CD4-positive, CD25-positive, alpha-beta regulatory T cell (primary cell): ENCODE data around the gene TM9SF4. TPM values are rescaled to one million over a fixed set of nuclear protein-coding genes. Genes with fewer than 3 reads are reported as not detected.
A peak's percentile ranks its signal among the peaks of the same experiment; 100 is the strongest.

ENCODE experiments used
- ATAC-seq, 2 donors: fragments of 150-1000 bp; cut with Tn5 transposase; one replicate each; pipeline ENCODE4 v1.10.0; 2021; ENCODE audit warnings: low read depth in 2 of 2, moderate number of reproducible peaks in 2 of 2, moderate library complexity in 1 of 2
- DNase-seq, 3 donors: peaks; one replicate each; pipeline versions ENCODE4 v3.0.0 to v3.0.0-alpha.2; 2012 to 2022; ENCODE audit warnings: mixed read lengths in 1 of 3
- H3K27ac ChIP-seq: one replicate; pipeline ENCODE4 v1.7.0; 2013; ENCODE audit warnings: mild to moderate bottlenecking, low read length; ENCODE audit not compliant: insufficient read depth, poor library complexity, severe bottlenecking
- H3K27me3 ChIP-seq: one replicate; pipeline ENCODE4 v1.7.0; 2013; ENCODE audit warnings: low read length; ENCODE audit not compliant: control insufficient read depth, insufficient read depth
- H3K36me3 ChIP-seq: one replicate; pipeline ENCODE4 v1.7.0; 2013; ENCODE audit warnings: mild to moderate bottlenecking, low read length, moderate library complexity; ENCODE audit not compliant: control insufficient read depth, insufficient read depth
- H3K4me1 ChIP-seq: 2 replicates; pipeline ENCODE4 v1.7.0; 2013; ENCODE audit warnings: mild to moderate bottlenecking, low read length; ENCODE audit not compliant: insufficient read depth, control insufficient read depth, poor library complexity, severe bottlenecking
- H3K4me3 ChIP-seq: one replicate; pipeline ENCODE4 v1.7.0; 2013; ENCODE audit warnings: low read depth, mild to moderate bottlenecking, low read length, moderate library complexity
- H3K9me3 ChIP-seq, 2 experiments: 1 replicate in 1 of 2; 2 replicates in 1 of 2; pipeline ENCODE4 v1.7.0; 2013; ENCODE audit warnings: low read length in 2 of 2, mild to moderate bottlenecking in 1 of 2, moderate library complexity in 1 of 2; ENCODE audit not compliant: control insufficient read depth in 2 of 2
- H3K27ac Mint-ChIP-seq, 3 donors: one replicate each; pipeline ENCODE4 v1.8.0; 2020 to 2022; ENCODE audit warnings: mild to moderate bottlenecking in 3 of 3, mixed read lengths in 3 of 3, moderate library complexity in 2 of 3
- H3K27me3 Mint-ChIP-seq: one replicate; pipeline ENCODE4 v1.8.0; 2022; ENCODE audit warnings: mild to moderate bottlenecking, mixed read lengths
- H3K36me3 Mint-ChIP-seq: one replicate; pipeline ENCODE4 v1.8.0; 2020; ENCODE audit warnings: mixed read lengths
- H3K4me1 Mint-ChIP-seq, 4 donors: one replicate each; pipeline ENCODE4 v1.8.0; 2020 to 2022; ENCODE audit warnings: mixed read lengths in 4 of 4, mild to moderate bottlenecking in 1 of 4
- H3K4me3 Mint-ChIP-seq, 4 donors: one replicate each; pipeline ENCODE4 v1.8.0; 2020 to 2022; ENCODE audit warnings: mild to moderate bottlenecking in 4 of 4, mixed read lengths in 4 of 4, moderate library complexity in 3 of 4
- H3K9me3 Mint-ChIP-seq, 7 donors: one replicate each; pipeline ENCODE4 v1.8.0; 2020 to 2022; ENCODE audit warnings: mixed read lengths in 7 of 7, mild to moderate bottlenecking in 3 of 7, moderate library complexity in 2 of 7
- polyA plus RNA-seq, 4 donors: library from polyadenylated mRNA; unstranded; fragments of 300-500 nt; fragmentation: Illumina TruSeq; gene quantifications; one replicate each; pipeline ENCODE4 v1.2.3, GENCODE V29; 2021
- total RNA-seq: library from RNA; stranded (reverse); gene quantifications from one replicate; pipeline ENCODE4 v1.2.3, GENCODE V29; 2022

Gene TM9SF4
- total and polyA plus RNA-seq, 5 donors from 2014 or later: 28.7 to 36.3 (median 29.4) TPM

GRCh38 chr20:32140603-32141002, 31.1 kb downstream of the TM9SF4 start:
- H3K27ac ChIP-seq: no peak overlapping the region
- H3K27ac Mint-ChIP-seq: peak overlapping the region in 1 of 3 donors; percentile 76
- H3K4me3 Mint-ChIP-seq: no peak overlapping the region
- H3K4me3 ChIP-seq: no peak overlapping the region
- H3K27me3 ChIP-seq: no peaks in the 10 kb centered on the region
- H3K27me3 Mint-ChIP-seq: peaks cover 4% of the 10 kb centered on the region
- ATAC-seq (no peak), DNase-seq (no peak)
- H3K9me3 Mint-ChIP-seq: peaks cover 0 to 2% (median 0%) of the 10 kb centered on the region in 7 donors
- peaks cover 91% of the 10 kb centered on the region for H3K36me3 ChIP-seq
- H3K36me3 Mint-ChIP-seq: peaks cover 69% of the 10 kb centered on the region
- no peaks in the 10 kb centered on the region for H3K9me3 ChIP-seq
- H3K4me1 Mint-ChIP-seq: peaks cover 0 to 5% (median 2%) of the 10 kb centered on the region in 4 donors
- H3K4me1 ChIP-seq: no peaks in the 10 kb centered on the region

GRCh38 chr20:32141465-32141980, 32.0 kb downstream of the TM9SF4 start:
- no peaks in the 10 kb centered on the region for H3K9me3 ChIP-seq
- peaks cover 4% of the 10 kb centered on the region for H3K27me3 Mint-ChIP-seq
- peaks cover 92% of the 10 kb centered on the region for H3K36me3 ChIP-seq
- H3K9me3 Mint-ChIP-seq: peaks cover 0 to 2% (median 0%) of the 10 kb centered on the region in 7 donors
- H3K4me3 Mint-ChIP-seq: no peak overlapping the region
- no peak for ATAC-seq
- H3K27ac ChIP-seq: no peak overlapping the region
- DNase-seq: no peak
- H3K4me1 Mint-ChIP-seq: peaks cover 0 to 5% (median under 1%) of the 10 kb centered on the region in 4 donors
- peaks cover 74% of the 10 kb centered on the region for H3K36me3 Mint-ChIP-seq
- H3K27me3 ChIP-seq: no peaks in the 10 kb centered on the region
- H3K27ac Mint-ChIP-seq: no peak overlapping the region
- no peak overlapping the region for H3K4me3 ChIP-seq
- H3K4me1 ChIP-seq: no peaks in the 10 kb centered on the region

DNA sequence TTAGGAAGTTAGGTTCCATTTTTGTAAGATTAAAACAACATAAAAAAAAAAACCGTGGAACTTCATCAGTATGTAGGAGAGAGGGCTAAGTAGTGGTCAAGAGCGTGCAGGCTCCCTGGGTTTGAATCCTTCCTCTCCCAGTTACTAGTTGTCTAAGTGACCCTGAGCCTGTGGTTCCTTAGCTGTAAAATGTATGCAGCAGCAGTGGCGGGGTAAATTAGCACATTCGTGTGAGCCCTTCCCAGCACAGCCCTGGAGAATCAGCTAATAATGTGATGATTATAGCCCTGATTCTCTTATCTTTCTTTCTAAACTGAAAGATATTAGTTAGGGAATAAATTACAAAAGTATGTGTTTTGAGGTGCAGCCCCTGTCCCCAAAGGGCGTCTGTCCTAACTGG, 32.6 kb downstream of the TM9SF4 start:
- Mint-ChIP-seq H3K36me3 (peaks cover 74% of the 10 kb centered on the region), H3K4me1 (peaks cover 0 to 4% (median under 1%) of the 10 kb centered on the region in 4 donors), H3K9me3 (peaks cover 0 to 2% (median 0%) of the 10 kb centered on the region in 7 donors), H3K27me3 (peaks cover 4% of the 10 kb centered on the region), H3K4me3 (no peak overlapping the region), H3K27ac (no peak overlapping the region)
- Histone ChIP-seq H3K4me3 (no peak overlapping the region), H3K27me3 (no peaks in the 10 kb centered on the region), H3K9me3 (no peaks in the 10 kb centered on the region), H3K36me3 (peaks cover 92% of the 10 kb centered on the region), H3K4me1 (no peaks in the 10 kb centered on the region), H3K27ac (no peak overlapping the region)
- DNase-seq (no peak), ATAC-seq (no peak)

GRCh38 chr20:32142991-32143390, 33.5 kb downstream of the TM9SF4 start:
- Histone ChIP-seq H3K36me3 (peaks cover 90% of the 10 kb centered on the region), H3K27me3 (no peaks in the 10 kb centered on the region), H3K9me3 (no peaks in the 10 kb centered on the region), H3K4me3 (no peak overlapping the region), H3K4me1 (no peaks in the 10 kb centered on the region), H3K27ac (no peak overlapping the region)
- peaks cover 0 to 2% (median 0%) of the 10 kb centered on the region in 7 donors for H3K9me3 Mint-ChIP-seq
- ATAC-seq (no peak), DNase-seq (no peak)
- H3K4me3 Mint-ChIP-seq: no peak overlapping the region
- H3K27ac Mint-ChIP-seq: peak overlapping the region in 2 of 3 donors; percentile 36 to 65
- H3K4me1 Mint-ChIP-seq: no peaks in the 10 kb centered on the region
- peaks cover 4% of the 10 kb centered on the region for H3K27me3 Mint-ChIP-seq
- H3K36me3 Mint-ChIP-seq: peaks cover 68% of the 10 kb centered on the region

- Histone ChIP-seq H3K9me3 (no peaks in the 10 kb centered on the region), H3K4me1 (no peaks in the 10 kb centered on the region), H3K36me3 (peaks cover 80% of the 10 kb centered on the region), H3K27ac (no peak overlapping the region), H3K4me3 (no peak overlapping the region), H3K27me3 (no peaks in the 10 kb centered on the region)
- Mint-ChIP-seq H3K36me3 (peaks cover 69% of the 10 kb centered on the region), H3K4me3 (no peak overlapping the region), H3K27me3 (peaks cover 4% of the 10 kb centered on the region), H3K27ac (peak overlapping the region in 2 of 3 donors; percentile 28 to 71), H3K4me1 (no peaks in the 10 kb centered on the region), H3K9me3 (peaks cover 0 to 2% (median 0%) of the 10 kb centered on the region in 7 donors)
- ATAC-seq (no peak), DNase-seq (no peak)
These were observed 35.6 kb downstream of the TM9SF4 start for GRCh38 chr20:32144898-32145662.

DNA sequence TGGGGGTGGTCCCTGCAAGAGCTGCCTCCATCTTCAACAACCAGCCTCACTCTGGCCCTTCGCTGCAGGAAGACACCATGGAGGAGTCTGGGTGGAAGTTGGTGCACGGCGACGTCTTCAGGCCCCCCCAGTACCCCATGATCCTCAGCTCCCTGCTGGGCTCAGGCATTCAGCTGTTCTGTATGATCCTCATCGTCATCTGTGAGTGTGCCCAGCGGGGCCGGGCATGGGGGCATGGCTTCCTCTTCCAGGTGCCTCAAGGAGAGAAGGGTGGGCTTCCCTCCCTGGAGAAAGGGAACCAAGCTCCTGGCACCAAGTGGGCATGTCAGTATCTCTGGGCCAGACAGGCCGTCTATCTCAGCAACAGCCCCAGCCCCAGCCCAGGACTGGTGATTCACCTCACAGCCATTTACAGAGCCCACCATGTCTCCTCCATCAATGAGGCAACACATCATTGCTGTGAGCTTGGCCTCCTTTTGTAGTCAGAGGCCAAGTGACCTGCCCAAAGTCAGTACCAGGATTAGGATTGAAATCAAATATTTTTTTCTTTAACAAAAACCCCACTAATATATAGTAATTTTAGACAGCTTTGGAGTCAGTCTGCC, 40.2 kb downstream of the TM9SF4 start:
- H3K4me3 Mint-ChIP-seq: no peak overlapping the region
- H3K27me3 Mint-ChIP-seq: no peaks in the 10 kb centered on the region
- H3K27ac Mint-ChIP-seq: no peak overlapping the region
- peaks cover 54% of the 10 kb centered on the region for H3K36me3 Mint-ChIP-seq
- ATAC-seq (no peak), DNase-seq (no peak)
- Histone ChIP-seq H3K9me3 (no peaks in the 10 kb centered on the region), H3K36me3 (peaks cover 67% of the 10 kb centered on the region), H3K27ac (no peak overlapping the region), H3K4me3 (no peak overlapping the region), H3K27me3 (no peaks in the 10 kb centered on the region), H3K4me1 (no peaks in the 10 kb centered on the region)
- no peaks in the 10 kb centered on the region for H3K9me3 Mint-ChIP-seq
- H3K4me1 Mint-ChIP-seq: no peaks in the 10 kb centered on the region

- no peak overlapping the region for H3K4me3 Mint-ChIP-seq
- H3K4me1 ChIP-seq: no peaks in the 10 kb centered on the region
- no peaks in the 10 kb centered on the region for H3K27me3 ChIP-seq
- no peaks in the 10 kb centered on the region for H3K9me3 ChIP-seq
- peaks cover 50% of the 10 kb centered on the region for H3K36me3 Mint-ChIP-seq
- no peak overlapping the region for H3K27ac ChIP-seq
- H3K4me3 ChIP-seq: no peak overlapping the region
- peaks cover 60% of the 10 kb centered on the region for H3K36me3 ChIP-seq
- ATAC-seq (no peak), DNase-seq (no peak)
- peak overlapping the region in 1 of 3 donors; percentile 73 for H3K27ac Mint-ChIP-seq
- no peaks in the 10 kb centered on the region for H3K4me1 Mint-ChIP-seq
- H3K27me3 Mint-ChIP-seq: no peaks in the 10 kb centered on the region
- H3K9me3 Mint-ChIP-seq: no peaks in the 10 kb centered on the region
These were observed 40.9 kb downstream of the TM9SF4 start for GRCh38 chr20:32150291-32150848.
